ENCODE measurements around the gene NCS1.

DNA sequence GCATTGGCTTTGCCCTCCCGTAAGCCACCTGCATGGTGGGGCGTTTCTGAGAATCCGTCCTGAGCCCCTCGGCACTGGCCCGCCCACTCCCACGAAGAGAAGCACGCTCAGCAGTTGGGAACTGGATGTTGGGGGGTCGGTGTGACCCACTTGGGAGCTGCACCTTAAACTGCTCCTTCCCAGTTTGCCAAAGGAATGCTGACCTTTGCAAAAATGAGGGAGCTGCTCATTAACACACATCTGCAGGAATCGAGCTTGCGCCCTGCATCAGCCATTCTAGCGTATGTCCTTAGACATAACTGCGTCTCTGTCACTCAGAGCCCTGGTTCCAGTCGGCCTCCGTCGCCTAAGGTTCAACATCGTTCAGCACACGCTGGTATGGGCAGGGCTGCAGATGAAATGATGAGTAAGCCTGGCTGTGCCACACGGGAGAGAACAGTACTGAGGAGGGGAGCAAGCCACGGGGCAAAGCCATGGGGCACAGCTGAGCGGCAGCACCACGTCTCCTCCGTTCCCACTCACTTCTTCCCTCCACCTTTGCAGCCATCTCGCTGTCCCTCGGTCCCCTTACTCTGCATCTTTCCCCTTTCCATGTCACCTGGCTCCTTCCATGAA, 28.8 kb upstream of the NCS1 start:
- TF ChIP-seq POLR2A (IDR thresholded peaks at IDR 0.05) = no peak
- TF ChIP-seq, protein P1, sequence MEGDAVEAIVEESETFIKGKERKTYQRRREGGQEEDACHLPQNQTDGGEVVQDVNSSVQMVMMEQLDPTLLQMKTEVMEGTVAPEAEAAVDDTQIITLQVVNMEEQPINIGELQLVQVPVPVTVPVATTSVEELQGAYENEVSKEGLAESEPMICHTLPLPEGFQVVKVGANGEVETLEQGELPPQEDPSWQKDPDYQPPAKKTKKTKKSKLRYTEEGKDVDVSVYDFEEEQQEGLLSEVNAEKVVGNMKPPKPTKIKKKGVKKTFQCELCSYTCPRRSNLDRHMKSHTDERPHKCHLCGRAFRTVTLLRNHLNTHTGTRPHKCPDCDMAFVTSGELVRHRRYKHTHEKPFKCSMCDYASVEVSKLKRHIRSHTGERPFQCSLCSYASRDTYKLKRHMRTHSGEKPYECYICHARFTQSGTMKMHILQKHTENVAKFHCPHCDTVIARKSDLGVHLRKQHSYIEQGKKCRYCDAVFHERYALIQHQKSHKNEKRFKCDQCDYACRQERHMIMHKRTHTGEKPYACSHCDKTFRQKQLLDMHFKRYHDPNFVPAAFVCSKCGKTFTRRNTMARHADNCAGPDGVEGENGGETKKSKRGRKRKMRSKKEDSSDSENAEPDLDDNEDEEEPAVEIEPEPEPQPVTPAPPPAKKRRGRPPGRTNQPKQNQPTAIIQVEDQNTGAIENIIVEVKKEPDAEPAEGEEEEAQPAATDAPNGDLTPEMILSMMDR (IDR thresholded peaks at IDR 0.05) = no peak

All from gastroesophageal sphincter (tissue), 3 donors.